ENCODE results near the gene NFYB. TPM values are rescaled to one million over a fixed set of nuclear protein-coding genes. Genes with fewer than 3 reads are reported as not detected.
A peak's percentile ranks its signal among the peaks of the same experiment; 100 is the strongest.

NFYB gene
- total RNA-seq, 1 experiment from 2014 or later = 22.1 TPM

DNA sequence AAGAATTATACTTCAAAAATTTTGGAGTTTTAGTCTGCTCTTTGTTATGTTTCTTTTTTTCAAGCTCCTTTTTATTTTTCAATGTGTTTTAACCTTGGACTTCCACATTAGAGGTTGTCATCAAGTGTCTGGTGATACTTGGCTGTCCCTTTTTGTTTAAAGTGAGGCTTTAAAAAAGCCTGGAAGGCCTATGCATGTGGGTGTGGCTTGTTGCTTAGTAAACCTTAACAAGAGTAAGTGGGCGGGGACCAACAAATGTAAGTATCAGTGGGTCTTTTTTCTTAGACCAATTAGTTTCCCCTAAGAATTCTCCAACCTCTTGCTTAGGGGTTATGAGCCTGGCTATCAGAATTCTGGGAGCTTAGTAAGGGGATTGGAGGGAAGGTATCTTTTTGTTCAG lies 47.3 kb downstream of the NFYB start:
- peak; percentile 4 for DNase-seq (ENCODE audit: low read depth, low spot score)
- in situ Hi-C loops (cut with HindIII; ENCODE audit: low pct_unique_long_range_greater_than_20kb, low sequenced_read_pairs) = no loop called here

DNA sequence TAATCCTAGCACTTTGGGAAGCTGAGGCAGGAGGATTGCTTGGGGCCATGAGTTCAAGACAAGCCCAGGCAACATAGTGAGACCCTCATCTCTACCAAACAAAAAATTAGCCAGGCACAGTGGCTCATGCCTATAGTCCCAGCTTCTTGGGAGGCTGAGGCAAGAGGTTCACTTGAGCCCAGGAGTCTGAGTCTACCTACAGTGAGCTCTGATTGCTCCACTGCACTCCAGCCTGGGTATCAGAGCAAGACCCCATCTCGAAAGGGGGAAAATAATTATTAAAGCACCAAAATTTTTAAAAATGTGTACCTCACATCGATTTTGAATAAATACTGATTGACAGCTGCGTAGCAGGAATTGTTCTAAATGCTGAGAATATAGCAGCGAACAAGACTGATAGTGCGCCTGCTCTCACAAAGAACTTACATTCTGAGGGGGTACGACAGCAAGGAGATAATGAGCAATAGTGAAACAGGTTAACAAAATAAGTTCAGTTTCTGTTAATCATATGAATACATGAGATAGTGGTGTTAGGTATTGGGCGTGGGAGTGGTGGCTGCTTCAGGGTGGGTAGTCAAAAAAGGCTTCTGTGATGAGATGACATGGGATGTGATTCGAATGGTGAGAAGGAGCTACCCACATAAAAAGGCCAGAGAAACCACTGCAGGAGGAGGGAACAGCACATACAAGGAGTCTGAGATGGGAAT lies 54.1 kb downstream of the NFYB start:
- no peak for DNase-seq (ENCODE audit: low read depth, low spot score)
- in situ Hi-C loops (cut with HindIII; ENCODE audit: low pct_unique_long_range_greater_than_20kb, low sequenced_read_pairs) = no loop called here

DNA sequence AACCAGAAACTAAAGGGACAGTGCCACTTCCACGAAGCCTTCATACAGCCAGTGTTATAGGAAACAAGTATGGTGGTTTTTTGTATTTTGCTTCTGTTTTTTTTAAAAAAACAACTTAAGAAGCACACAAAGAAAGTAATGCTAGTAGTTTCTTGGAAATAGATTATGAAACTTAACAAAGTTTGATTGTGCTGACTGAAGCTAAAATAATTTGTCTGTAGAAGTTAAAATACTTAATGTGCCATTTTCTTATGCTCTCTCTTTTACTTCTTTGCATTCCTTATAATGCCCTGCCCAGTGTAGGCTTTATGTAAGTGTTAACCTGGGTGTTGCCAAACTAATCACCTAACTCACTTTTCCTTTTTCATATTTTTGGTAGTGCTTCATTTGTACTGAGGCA lies 57.2 kb downstream of the NFYB start:
- no peak for DNase-seq (ENCODE audit: low read depth, low spot score)
- in situ Hi-C loops (cut with HindIII; ENCODE audit: low pct_unique_long_range_greater_than_20kb, low sequenced_read_pairs) = no loop called here

DNA sequence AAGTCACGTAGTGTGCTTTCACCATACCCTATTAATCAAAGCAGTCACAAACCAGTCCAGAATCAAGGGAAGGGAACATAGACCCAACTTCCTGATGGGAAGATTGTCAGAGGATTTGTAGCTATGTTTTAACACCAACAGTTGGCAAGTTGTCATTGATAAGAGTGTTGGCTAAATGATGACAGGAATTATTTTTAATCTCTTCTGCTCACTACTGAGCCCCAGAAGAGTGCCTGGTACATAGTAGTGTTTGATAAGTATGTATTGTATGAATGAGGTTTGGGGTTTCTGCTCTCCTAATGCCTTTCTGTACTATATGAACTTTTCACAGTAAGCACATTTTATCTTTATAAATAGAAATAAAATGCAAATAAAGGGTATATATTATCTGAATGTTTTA lies 59.0 kb downstream of the NFYB start:
- in situ Hi-C loops (cut with HindIII; ENCODE audit: low pct_unique_long_range_greater_than_20kb, low sequenced_read_pairs) = no loop called here

DNA sequence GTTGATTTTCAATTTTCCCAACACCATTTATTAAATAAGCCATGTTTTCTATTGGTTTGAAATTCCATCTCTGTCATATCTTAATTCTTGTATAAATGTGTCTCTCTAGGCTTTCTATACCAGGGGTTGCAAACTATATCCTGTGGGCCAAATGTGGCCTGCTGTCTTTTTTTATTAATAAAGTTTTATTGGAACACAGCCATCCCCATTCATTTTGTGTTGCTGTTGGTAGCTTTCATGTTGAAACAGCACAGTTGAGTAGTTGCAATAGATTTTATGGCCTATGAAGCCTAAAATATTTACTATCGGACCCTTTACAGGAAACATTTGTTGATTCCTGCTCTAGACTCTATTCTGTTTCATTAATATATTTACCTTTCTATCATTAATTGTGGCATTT lies 64.3 kb downstream of the NFYB start:
- DNase-seq (ENCODE audit: low read depth, low spot score) = no peak
- in situ Hi-C loops (cut with HindIII; ENCODE audit: low pct_unique_long_range_greater_than_20kb, low sequenced_read_pairs) = no loop called here

More for the DNA sequence above, 59.0 kb downstream of the NFYB start:
- DNase-seq (ENCODE audit: low read depth, low spot score) = no peak

DNA sequence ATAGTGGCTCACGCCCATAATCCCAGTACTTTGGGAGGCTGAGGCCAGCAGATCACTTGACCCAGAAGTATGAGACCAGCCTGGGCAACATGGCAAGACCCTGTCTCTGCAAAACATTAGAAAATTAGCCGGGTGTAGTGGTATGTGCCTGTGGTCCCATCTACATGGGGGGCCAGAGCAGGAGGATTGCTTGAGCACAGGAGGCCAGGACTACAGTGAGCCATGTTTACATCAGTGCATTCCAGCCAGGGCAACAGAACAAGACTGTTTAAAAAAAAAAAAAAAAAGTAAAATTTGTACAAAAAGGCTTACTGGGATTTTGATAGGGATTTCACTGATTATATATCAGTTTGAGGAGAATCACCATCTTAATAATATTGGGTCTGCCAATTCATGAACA lies 65.9 kb downstream of the NFYB start:
- no peak for DNase-seq (ENCODE audit: low read depth, low spot score)
- in situ Hi-C loops (cut with HindIII; ENCODE audit: low pct_unique_long_range_greater_than_20kb, low sequenced_read_pairs) = no loop called here

Small RNA genes lying within 50 kb of the gene (small RNA-seq; reads per million reads assigned to genes)
- 0 to 0.19 reads per million in 2 experiments for gene RNA5SP370

Other genes starting within 250 kb of the NFYB start
- gene HSP90B1, start 207.8 kb downstream of the NFYB start, total RNA-seq (2014; rRNA removed; shearing (Covaris generic)) = 982 and 1,069 TPM in 2 replicates
- 28.5 and 29.0 TPM in 2 replicates for gene TDG, start 172.3 kb downstream of the NFYB start, total RNA-seq (2014; rRNA removed; shearing (Covaris generic))
- 1.2 TPM in 1 of 2 replicates, not detected in the other for gene GLT8D2, start 88.0 kb downstream of the NFYB start, total RNA-seq (2014; rRNA removed; shearing (Covaris generic))
- gene HCFC2, start 73.7 kb downstream of the NFYB start, total RNA-seq (2014; rRNA removed; shearing (Covaris generic)) = 9.4 and 10.8 TPM in 2 replicates
- 481 and 552 TPM in 2 replicates for gene TXNRD1, start 77.6 kb upstream of the NFYB start, total RNA-seq (2014; rRNA removed; shearing (Covaris generic))
- 2.1 and 3.0 TPM in 2 replicates for gene EID3, start 165.5 kb upstream of the NFYB start, total RNA-seq (2014; rRNA removed; shearing (Covaris generic))